OCI-LY3 (cell line): ENCODE data around the gene ZCCHC3.

Experiments
- EZH2phosphoT487 ChIP-seq: fragments of 200-600 bp; shearing (Covaris generic); IDR thresholded peaks from 2 replicates; pipeline ENCODE4 v1.6.1; 2018; ENCODE audit warnings: antibody characterized with exemption, mixed run types, low read depth
- TF ChIP-seq, protein P1 (sequence below): fragments of 200-600, 300-600 bp; sonication (generic); IDR thresholded peaks from 2 replicates; pipeline ENCODE4 v1.5.1; 2014; ENCODE audit warnings: antibody characterized with exemption, low read length, low read depth

DNA sequence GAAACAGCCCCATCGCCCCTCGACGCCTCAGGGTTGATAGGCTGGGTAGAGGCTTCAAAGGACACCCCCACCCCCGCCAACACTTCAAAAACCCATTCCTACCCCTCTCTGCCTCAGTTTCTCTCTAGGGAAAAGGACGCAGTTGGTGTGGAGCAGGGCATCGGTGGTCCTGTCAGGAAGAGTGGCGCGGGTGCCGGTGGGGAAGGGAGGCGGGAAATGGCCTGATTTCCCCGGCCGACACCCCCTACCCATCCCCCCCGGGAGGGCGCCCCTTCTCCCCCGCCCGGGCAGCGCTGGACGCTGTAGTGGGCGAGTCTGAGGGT lies 49.9 kb downstream of the ZCCHC3 start:
- TF ChIP-seq, protein P1, sequence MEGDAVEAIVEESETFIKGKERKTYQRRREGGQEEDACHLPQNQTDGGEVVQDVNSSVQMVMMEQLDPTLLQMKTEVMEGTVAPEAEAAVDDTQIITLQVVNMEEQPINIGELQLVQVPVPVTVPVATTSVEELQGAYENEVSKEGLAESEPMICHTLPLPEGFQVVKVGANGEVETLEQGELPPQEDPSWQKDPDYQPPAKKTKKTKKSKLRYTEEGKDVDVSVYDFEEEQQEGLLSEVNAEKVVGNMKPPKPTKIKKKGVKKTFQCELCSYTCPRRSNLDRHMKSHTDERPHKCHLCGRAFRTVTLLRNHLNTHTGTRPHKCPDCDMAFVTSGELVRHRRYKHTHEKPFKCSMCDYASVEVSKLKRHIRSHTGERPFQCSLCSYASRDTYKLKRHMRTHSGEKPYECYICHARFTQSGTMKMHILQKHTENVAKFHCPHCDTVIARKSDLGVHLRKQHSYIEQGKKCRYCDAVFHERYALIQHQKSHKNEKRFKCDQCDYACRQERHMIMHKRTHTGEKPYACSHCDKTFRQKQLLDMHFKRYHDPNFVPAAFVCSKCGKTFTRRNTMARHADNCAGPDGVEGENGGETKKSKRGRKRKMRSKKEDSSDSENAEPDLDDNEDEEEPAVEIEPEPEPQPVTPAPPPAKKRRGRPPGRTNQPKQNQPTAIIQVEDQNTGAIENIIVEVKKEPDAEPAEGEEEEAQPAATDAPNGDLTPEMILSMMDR: no peak
- no peak for TF ChIP-seq EZH2phosphoT487
